NCI-H146 (cell line): ENCODE measurements around the gene ATP1A2.
"Not testable (repeated sequence)": the region's sequence is repeated elsewhere in the genome, so short reads cannot be mapped to it uniquely, and the experiment has no call there.

Experiments used
- DNase-seq: peaks from one replicate; lab custom pipeline; 2025; lab: John Stamatoyannopoulos, UW

ATP1A2 gene

DNA sequence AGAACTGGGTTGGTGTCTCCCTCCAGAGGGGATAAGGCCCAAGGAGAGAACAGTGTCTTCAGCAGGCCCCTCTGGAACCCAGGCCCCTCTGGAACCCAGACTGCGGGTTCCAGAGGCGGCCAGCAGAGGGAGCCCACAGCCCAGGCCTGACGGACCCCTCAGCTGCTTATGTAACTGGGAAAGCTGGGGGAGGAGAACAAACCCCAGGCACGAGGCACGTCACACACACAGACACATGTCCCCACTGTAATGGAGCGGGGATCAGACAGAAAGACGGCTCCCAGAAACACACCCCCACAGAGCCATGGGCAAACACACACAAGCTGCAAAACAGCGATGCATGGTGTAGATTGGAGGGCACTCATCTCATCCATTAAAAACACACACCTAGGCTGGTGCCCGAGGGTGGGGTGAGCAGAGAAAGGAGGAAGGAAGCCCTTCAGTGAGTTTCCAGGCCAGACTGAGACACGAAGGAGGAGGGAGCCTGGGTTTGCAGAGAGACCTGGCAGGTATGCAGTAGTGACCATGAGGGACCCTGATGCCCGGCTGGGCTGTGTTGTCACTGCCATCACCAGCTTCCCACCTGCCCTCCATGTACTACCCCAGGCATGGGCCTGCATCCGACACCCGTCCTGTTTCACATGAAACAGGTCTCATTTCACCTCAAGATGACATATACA is 14.4 kb upstream of the ATP1A2 start:
- peak; percentile 66 for DNase-seq

GRCh38 chr1:160101717-160102522 is 13.6 kb upstream of the ATP1A2 start:
- DNase-seq: no peak

GRCh38 chr1:160103658-160104408 is 11.7 kb upstream of the ATP1A2 start:
- no peak for DNase-seq

DNA sequence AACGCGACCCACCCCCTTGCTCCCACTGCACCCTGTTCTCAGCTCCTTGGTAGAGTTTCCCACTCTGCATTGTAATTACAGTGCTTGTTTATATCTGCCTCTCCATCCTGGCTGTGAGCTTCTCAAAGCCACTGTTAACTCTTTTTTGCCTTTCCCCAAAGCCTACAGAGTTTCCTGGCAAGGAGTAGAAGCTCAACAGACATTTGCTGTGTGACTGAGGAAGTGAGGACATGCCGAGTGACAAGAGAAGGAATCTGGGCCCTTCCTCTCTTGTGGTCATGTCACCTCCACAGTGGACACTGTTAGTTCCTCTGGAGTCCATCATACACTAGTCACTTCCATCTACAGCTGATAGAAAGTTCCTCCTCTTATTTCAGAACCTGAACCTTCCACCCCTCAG is 11.1 kb upstream of the ATP1A2 start:
- DNase-seq: no peak

GRCh38 chr1:160105155-160105554 is 10.4 kb upstream of the ATP1A2 start:
- no peak for DNase-seq

DNA sequence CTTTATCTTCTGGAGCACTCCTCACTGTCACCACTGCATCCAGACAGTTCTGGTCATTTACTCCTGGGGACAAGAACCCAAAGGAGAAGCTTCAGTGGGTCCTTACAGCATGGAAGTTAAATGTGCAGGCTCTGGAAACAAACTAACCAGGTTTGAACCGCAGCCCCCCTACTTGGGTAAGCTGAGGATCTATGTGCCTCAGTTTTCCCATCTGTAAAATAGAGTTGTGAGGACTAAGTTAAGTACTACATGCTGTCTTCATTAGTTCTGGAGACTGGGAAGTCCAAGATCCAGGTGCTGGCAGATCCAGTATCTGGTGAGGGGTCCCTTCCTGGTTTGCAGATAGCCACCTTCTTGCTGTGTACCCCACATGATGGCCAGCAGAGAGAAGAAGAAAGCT is 8.0 kb upstream of the ATP1A2 start:
- DNase-seq: no peak

DNA sequence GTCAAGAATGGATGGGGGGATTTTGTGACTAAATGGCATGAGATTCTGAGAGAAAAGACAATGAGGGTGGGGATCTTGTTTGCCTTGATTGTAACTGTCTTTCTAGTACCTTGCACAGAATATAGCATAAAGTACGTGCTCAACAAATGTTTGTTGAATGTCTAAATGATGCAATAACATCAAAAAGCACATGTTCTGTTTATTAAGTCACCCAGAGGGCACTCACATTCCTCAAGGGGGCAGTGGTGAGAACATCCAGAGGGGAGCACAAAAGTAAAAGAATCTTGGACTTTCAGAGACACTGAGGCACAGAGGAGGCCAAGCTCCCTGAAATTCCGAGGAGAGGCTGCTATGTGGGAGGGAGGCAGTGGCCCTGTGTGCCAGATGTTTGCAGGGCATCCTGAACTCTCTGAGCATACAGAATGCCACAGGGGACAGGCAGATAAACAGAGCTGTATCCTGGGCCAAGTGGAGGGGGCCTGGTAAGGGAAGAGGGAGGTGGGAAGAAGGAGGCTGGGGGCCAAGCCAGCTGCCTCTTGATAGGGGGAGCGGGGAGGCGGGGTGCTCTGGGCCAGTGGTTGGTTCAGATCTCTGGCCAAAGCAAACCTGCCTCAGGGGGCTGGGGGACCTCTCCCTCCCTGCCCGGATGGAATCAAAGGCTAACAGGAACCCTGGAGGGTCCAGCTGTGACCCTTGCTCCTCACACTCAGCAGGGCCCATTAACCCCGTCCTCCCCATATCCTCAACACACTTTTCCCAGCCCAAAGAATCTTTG is 6.5 kb upstream of the ATP1A2 start:
- peak; percentile 7 for DNase-seq

GRCh38 chr1:160109686-160110085 is 5.9 kb upstream of the ATP1A2 start:
- DNase-seq: no peak

DNA sequence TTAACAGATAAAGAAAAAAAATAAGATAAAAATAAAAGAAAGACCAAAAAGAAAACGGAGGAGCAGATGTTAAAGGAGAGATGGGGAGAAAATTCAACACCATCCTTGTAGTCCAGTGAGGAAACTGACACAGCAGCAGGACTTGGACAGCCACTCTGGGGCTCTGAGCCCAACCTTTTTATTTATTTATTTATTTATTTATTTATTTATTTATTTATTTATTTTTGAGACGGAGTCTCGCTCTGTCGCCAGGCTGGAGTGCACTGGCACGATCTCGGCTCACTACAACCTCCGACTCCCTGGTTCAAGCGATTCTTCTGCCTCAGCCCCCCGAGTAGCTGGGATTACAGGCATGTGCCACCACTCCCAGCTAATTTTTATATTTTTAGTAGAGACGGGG is 4.1 kb upstream of the ATP1A2 start:
- DNase-seq: not testable (repeated sequence)

DNA sequence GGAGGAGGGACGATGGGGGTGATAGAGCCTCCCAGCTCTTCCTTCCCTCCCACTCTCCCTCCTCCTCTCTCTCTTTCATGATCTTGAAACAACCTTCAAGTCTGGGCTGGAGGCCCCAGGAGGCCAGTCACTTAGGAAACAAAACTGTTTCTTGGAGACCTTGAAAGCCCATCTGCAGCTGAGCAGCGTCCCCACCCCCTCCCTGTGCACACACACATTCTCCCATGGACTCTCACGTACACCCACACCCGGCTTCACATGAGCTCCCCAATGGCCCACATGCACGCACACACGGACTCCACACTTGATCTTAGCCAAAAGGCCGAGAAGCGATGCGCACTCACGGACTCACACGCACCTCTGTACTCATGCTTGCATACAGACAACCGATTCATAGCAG is 3.2 kb upstream of the ATP1A2 start:
- DNase-seq: no peak

GRCh38 chr1:160113407-160113806 is 2.2 kb upstream of the ATP1A2 start:
- DNase-seq: no peak

DNA sequence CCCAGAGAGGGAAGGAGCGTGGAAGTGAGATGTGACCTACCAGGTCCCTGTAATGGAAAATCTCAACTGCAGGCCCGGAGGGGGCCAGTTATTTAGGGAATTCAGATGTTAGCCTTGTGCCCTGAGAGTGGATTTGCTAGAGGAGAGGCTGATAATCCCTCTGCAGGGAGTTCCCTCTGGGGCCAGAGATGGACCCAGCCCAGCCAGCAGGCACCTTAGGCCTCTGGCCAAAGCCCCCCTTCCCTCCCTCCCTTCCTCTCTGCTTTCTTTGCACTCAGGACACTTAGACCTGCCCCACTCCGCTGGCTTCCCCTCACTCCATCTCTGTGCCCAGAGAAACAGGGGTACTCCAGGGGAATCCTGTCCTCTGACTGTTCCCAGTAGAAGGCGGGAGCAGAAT is 1.5 kb upstream of the ATP1A2 start:
- DNase-seq: no peak

DNA sequence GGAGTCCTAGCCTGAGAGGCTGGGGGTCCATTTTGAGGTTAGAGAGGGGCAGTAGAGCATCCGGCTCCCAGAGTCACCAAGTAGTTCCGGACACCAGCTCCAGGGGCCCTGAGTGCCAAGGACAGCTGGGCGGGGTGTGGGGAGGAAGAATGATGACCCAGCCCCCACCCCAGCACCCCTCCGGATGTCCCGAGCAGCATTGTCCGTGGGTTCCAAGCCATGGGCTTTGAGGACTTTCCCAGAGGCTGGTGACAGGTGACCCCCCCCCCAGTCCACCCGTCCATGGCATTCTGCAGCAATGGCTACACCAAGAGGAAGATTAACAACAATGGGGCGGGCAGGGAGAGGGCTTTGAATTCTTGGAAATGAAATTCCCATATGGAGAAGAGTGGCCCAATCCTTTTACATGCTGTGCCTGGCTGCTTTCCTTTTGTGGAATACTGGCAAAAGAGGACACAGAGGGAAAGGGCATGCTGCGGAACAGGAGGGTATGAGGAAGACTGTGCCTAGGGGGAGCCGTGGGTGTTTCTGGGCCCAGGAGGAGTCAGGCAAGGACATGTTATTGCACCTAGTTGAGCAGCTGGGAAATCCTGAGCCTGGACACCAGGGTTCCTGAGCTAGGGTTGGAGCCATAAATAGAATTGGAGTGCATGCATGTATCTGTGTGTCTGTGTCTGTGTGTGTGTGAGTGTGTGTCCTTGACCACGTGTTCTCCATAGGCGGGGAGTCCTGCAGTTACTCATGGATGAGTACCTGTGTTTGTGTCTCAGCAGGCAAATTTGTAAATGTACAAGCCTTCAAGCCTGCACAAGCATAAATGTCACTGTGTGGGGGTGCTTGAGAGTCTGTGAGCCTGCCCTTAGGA is 956 bp downstream of the ATP1A2 start:
- no peak for DNase-seq

GRCh38 chr1:160117300-160117699 is 1.7 kb downstream of the ATP1A2 start:
- no peak for DNase-seq

- DNase-seq: no peak
Observed at GRCh38 chr1:160117709-160118183, 2.2 kb downstream of the ATP1A2 start.

DNA sequence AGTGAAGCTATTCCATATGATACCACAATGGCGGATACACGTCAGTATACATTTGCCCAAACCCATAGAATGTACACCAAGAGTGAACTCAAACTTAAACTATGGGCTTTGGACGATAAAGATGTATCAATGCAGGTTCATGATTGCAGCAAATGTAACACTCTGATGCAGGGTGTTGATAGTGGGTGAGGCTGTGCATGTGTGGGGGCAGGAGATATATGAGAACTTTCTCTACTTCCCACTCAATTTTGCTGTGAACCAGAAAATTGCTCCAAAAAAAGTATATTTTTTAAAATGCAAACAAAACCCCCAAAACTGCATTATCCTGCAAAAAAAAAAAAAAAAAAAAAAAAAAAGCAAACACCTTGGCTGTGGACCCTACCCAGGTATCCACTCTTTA is 3.4 kb downstream of the ATP1A2 start:
- no peak for DNase-seq

DNA sequence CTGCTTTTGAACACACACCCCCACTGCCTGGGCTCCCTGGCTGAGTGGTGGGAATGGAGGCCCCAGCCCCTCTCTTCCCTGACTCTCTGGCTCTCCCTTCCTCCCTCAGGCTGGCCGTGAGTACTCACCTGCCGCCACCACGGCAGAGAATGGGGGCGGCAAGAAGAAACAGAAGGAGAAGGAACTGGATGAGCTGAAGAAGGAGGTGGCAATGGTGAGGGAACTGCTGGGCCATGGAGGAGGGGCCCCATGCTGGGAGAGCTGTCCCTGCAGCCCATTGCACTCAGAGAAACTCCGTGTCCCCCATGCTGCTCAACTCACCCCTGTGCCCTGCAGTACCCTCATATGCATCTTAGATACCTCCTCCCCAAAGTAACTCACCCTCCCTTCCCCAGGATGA is 5.2 kb downstream of the ATP1A2 start:
- no peak for DNase-seq

DNA sequence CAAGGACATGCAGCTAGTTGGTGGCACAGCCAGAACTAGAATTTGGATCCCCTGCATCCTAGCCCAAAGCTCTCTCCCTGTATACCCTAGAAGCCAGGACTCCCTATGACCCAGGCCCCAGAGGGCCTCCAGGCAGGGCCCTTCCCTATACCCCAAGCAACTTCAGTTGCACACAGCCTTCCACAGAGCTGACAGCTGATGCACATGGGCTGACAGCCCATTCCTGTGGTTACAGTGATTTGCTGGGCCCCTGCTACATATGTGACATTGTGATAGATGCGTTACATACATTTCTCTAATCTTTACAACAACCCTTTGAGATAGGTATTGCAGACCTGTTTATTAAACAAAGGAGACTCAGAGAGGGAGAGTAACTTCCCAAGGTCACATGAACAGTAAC is 5.8 kb downstream of the ATP1A2 start:
- no peak for DNase-seq

DNA sequence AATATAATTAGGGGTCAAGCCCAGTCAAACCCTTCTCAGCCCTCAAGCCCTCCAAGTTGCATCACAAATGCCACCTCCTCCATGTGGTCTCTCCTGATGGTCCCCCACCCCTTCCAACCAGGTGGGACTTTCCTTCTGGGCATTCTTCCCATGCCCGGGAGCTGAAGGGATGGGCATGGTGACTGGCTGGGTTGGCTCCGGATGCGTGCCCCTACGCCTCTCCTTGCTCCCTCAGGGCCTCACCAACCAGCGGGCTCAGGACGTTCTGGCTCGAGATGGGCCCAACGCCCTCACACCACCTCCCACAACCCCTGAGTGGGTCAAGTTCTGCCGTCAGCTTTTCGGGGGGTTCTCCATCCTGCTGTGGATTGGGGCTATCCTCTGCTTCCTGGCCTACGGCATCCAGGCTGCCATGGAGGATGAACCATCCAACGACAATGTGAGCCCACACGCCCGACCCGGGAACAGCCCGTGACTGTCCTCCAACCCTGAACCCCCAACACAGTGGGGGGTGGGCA is 7.5 kb downstream of the ATP1A2 start:
- no peak for DNase-seq

DNA sequence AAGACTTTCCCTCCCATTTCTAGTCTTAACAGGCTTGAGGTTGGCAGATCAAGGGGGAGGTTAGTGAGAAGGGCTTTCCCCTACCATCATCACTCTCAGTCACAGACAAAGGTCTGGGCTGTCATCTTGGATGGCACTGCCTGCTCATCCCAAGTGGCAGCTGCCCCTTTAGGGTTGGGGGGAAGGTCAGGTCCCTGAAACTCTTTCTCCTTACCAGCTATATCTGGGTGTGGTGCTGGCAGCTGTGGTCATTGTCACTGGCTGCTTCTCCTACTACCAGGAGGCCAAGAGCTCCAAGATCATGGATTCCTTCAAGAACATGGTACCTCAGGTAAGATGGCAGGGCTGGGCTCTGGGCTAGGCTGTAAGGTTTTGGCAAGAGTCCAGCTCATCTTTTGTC is 8.2 kb downstream of the ATP1A2 start:
- DNase-seq: no peak
